ENCODE measurements around the gene ANKEF1. TPM values are rescaled to one million over a fixed set of nuclear protein-coding genes. Genes with fewer than 3 reads are reported as not detected.

The ANKEF1 gene
- total RNA-seq, 4 donors from 2014 or later: 0.26 to 5.1 (median 1.3) TPM

DNA sequence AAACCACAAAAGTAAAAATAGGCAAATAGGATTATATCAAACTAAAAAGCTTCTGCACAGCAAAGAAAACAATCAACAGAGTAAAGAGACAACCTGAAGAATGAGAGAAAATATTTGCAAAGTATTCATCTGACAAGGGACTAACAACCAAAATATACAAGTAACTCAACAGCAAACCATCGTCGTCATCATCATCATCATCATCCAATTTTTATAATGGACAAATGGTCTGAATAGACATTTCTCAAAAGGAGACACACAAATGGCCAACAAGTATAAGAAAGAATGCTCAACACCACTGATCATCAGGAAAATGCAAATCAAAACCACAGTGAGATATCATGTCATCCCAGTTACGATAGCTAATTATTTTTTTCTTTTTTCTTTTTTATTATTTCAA lies 62.0 kb downstream of the ANKEF1 start:
- H3K36me3 ChIP-seq: no peaks in the 10 kb centered on the region
- intact Hi-C loops (cut with DNase I; ENCODE audit: low total_unique reads): no loop called here
- H3K27me3 ChIP-seq: no peaks in the 10 kb centered on the region
- no peaks in the 10 kb centered on the region for H3K4me1 ChIP-seq
- no peaks in the 10 kb centered on the region for H3K9me3 ChIP-seq
- H3K27ac ChIP-seq: no peak overlapping the region
- no peak overlapping the region for H3K4me3 ChIP-seq
- no peak for TF ChIP-seq POLR2A (IDR thresholded peaks at IDR 0.05)
- TF ChIP-seq, protein P1, sequence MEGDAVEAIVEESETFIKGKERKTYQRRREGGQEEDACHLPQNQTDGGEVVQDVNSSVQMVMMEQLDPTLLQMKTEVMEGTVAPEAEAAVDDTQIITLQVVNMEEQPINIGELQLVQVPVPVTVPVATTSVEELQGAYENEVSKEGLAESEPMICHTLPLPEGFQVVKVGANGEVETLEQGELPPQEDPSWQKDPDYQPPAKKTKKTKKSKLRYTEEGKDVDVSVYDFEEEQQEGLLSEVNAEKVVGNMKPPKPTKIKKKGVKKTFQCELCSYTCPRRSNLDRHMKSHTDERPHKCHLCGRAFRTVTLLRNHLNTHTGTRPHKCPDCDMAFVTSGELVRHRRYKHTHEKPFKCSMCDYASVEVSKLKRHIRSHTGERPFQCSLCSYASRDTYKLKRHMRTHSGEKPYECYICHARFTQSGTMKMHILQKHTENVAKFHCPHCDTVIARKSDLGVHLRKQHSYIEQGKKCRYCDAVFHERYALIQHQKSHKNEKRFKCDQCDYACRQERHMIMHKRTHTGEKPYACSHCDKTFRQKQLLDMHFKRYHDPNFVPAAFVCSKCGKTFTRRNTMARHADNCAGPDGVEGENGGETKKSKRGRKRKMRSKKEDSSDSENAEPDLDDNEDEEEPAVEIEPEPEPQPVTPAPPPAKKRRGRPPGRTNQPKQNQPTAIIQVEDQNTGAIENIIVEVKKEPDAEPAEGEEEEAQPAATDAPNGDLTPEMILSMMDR (IDR thresholded peaks at IDR 0.05): no peak
- DNase-seq: no peak

DNA sequence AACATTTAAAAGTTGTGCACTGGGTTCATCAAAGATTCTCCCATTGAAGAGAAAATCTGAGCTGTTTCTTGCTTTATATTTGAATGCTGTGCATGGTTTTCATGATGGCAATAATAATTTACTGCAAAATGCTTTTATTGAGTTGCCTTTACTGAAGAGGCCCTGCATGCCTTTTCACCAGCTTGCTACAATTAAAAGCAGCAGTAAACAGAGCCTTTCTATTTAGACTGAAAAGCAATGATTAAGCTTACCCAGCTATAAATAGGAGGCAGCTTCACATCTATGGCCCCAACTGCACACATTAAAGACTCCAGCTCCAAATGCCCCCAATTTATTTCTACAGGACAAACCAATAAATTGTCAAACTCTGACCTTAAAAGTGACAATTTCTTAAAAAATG lies 70.3 kb downstream of the ANKEF1 start:
- TF ChIP-seq, protein P1 (IDR thresholded peaks at IDR 0.05): no peak
- TF ChIP-seq POLR2A (IDR thresholded peaks at IDR 0.05): no peak
- no peak overlapping the region for H3K4me3 ChIP-seq
- no peak for DNase-seq
- no peaks in the 10 kb centered on the region for H3K4me1 ChIP-seq
- H3K9me3 ChIP-seq: no peaks in the 10 kb centered on the region
- no peak overlapping the region for H3K27ac ChIP-seq
- no peaks in the 10 kb centered on the region for H3K36me3 ChIP-seq
- H3K27me3 ChIP-seq: no peaks in the 10 kb centered on the region
- intact Hi-C loops (cut with DNase I; ENCODE audit: low total_unique reads): no loop called here

Small RNA genes lying within 50 kb of the gene (small RNA-seq; reads per million reads assigned to genes)
- not detected for gene RF00017

Other genes starting within 250 kb of the ANKEF1 start
- gene PAK5, start 195.9 kb upstream of the ANKEF1 start, total RNA-seq: under 1 TPM in 1 of 4 donors, not detected in 3; 0.07 TPM
- gene SNAP25, start 183.8 kb downstream of the ANKEF1 start, total RNA-seq: 10 to 100 TPM in 3 of 4 donors, 1 to 10 TPM in 1; 5.3 to 28.3 (median 22.9) TPM